Hindlimb muscle (tissue), 1 donor: ENCODE results near the gene DCAF11. TPM values are rescaled to one million over a fixed set of nuclear protein-coding genes. Genes with fewer than 3 reads are reported as not detected.
A peak's percentile ranks its signal among the peaks of the same experiment; 100 is the strongest.

Source experiments
- DNase-seq: peaks from one replicate; pipeline ENCODE4 v3.0.0-alpha.2; 2013
- polyA plus RNA-seq: library from polyadenylated mRNA; unstranded; fragments of 120-200 nt; gene quantifications from one replicate; pipeline ENCODE4 v1.2.1, GENCODE V29; 2013; ENCODE audit not compliant: insufficient read length

DCAF11 gene
- polyA plus RNA-seq, 1 donor: 48.2 TPM

- DNase-seq: no peak
These were observed 7.8 kb downstream of the DCAF11 start for GRCh38 chr14:24122416-24122815.

- DNase-seq: no peak
These were observed 8.3 kb downstream of the DCAF11 start for GRCh38 chr14:24122898-24123297.

- no peak for DNase-seq
These were observed 9.1 kb downstream of the DCAF11 start for GRCh38 chr14:24123424-24124417.

GRCh38 chr14:24126939-24127338 lies 12.4 kb downstream of the DCAF11 start:
- DNase-seq: no peak

- no peak for DNase-seq
These were observed 13.1 kb downstream of the DCAF11 start for GRCh38 chr14:24127673-24128072.

GRCh38 chr14:24129410-24129998 lies 14.9 kb downstream of the DCAF11 start:
- DNase-seq: no peak

- DNase-seq: no peak
These were observed 15.8 kb downstream of the DCAF11 start, which contains the start of gene FITM1 for GRCh38 chr14:24130380-24130716. Gene FITM1 (plus strand): TSS chr14:24130659. CDS start chr14:24131564, 905 bp downstream.

- peak; percentile 52 for DNase-seq
These were observed 16.4 kb downstream of the DCAF11 start for GRCh38 chr14:24130717-24131548.

- no peak for DNase-seq
These were observed 17.0 kb downstream of the DCAF11 start for GRCh38 chr14:24131549-24131966.

- no peak for DNase-seq
These were observed 17.6 kb downstream of the DCAF11 start for GRCh38 chr14:24132061-24132685.

GRCh38 chr14:24132976-24133375 lies 18.4 kb downstream of the DCAF11 start:
- no peak for DNase-seq

GRCh38 chr14:24133735-24134134 lies 19.2 kb downstream of the DCAF11 start:
- no peak for DNase-seq

GRCh38 chr14:24135584-24135833 lies 20.9 kb downstream of the DCAF11 start:
- no peak for DNase-seq

- peak; percentile 90 for DNase-seq
These were observed 21.5 kb downstream of the DCAF11 start, which contains the start of gene PSME1 for GRCh38 chr14:24135834-24136683. Gene PSME1 (plus strand): TSS chr14:24136194. CDS start chr14:24136263, 69 bp downstream.

- DNase-seq: no peak
These were observed 22.3 kb downstream of the DCAF11 start for GRCh38 chr14:24136684-24137528.

GRCh38 chr14:24137529-24138395 lies 23.2 kb downstream of the DCAF11 start:
- DNase-seq: no peak

- DNase-seq: no peak
These were observed 24.1 kb downstream of the DCAF11 start for GRCh38 chr14:24138396-24139271.

- DNase-seq: no peak
These were observed 24.8 kb downstream of the DCAF11 start for GRCh38 chr14:24139272-24139934.
